Lung (tissue), 12 donors: ENCODE measurements around the gene BEST1. TPM values are rescaled to one million over a fixed set of nuclear protein-coding genes. Genes with fewer than 3 reads are reported as not detected.
"Not testable (repeated sequence)": the region's sequence is repeated elsewhere in the genome, so short reads cannot be mapped to it uniquely, and the experiment has no call there.

ENCODE experiments used
- ATAC-seq: fragments of 200-7000 bp; cut with Tn5 transposase; one replicate; pipeline ENCODE4 v1.9.1; 2020; ENCODE audit warnings: moderate number of reproducible peaks; ENCODE audit not compliant: insufficient read depth, low FRiP score
- DNase-seq, 3 donors: peaks; one replicate each; pipeline ENCODE4 v3.0.0-alpha.2; 2013 to 2017
- H3K27ac ChIP-seq, 2 donors: one replicate each; pipeline ENCODE4 v1.5.1; 2013; ENCODE audit warnings: mild to moderate bottlenecking in 2 of 2, moderate library complexity in 2 of 2, control low read depth in 1 of 2, inconsistent platforms in 1 of 2, low read depth in 1 of 2, low read length in 1 of 2
- H3K27me3 ChIP-seq, 3 donors: one replicate each; pipeline ENCODE4 v1.5.1; 2013; ENCODE audit warnings: low read length in 2 of 3; ENCODE audit not compliant: control insufficient read depth in 3 of 3, insufficient read depth in 3 of 3
- H3K36me3 ChIP-seq, 4 donors: one replicate each; pipeline ENCODE4 v1.5.1; 2013; ENCODE audit warnings: low read length in 4 of 4, mild to moderate bottlenecking in 1 of 4, moderate library complexity in 1 of 4; ENCODE audit not compliant: control insufficient read depth in 4 of 4, insufficient read depth in 4 of 4
- H3K4me1 ChIP-seq, 5 donors: one replicate each; pipeline ENCODE4 v1.5.1; 2013; ENCODE audit warnings: low read length in 5 of 5, mild to moderate bottlenecking in 2 of 5, moderate library complexity in 1 of 5; ENCODE audit not compliant: control insufficient read depth in 5 of 5, insufficient read depth in 5 of 5
- H3K4me3 ChIP-seq: one replicate; pipeline ENCODE4 v1.5.1; 2013; ENCODE audit warnings: mild to moderate bottlenecking, control low read depth, moderate library complexity
- H3K9ac ChIP-seq, 2 donors: one replicate each; pipeline ENCODE4 v1.5.1; 2013; ENCODE audit warnings: low read length in 2 of 2, control low read depth in 1 of 2; ENCODE audit not compliant: insufficient read depth in 1 of 2
- H3K9me3 ChIP-seq, 4 donors: one replicate each; pipeline ENCODE4 v1.5.1; 2013; ENCODE audit warnings: low read length in 3 of 4, mild to moderate bottlenecking in 1 of 4, moderate library complexity in 1 of 4; ENCODE audit not compliant: control insufficient read depth in 4 of 4, insufficient read depth in 3 of 4
- CTCF ChIP-seq: IDR thresholded peaks from 2 replicates; pipeline ENCODE4 v1.5.1; 2012; ENCODE audit warnings: mild to moderate bottlenecking; ENCODE audit errors: control extremely low read depth, extremely low read depth
- WGBS, 2 donors: extraction: QIAGEN DNeasy Blood & Tissue Kit; methylation state at CpG; one replicate each; pipeline ENCODE4 v1.1.7; 2013; 5-methylcytosine and 5-hydroxymethylcytosine counted together
- polyA plus RNA-seq, 2 donors: library from polyadenylated mRNA; stranded (reverse); fragments of 200-250 nt; gene quantifications; one replicate each; pipeline ENCODE4 v1.2.1, GENCODE V29; 2013
- total RNA-seq, 2 donors: library from RNA; depleted of rRNA in 1 of 2; stranded (reverse); fragments of >200 nt in 1 of 2; gene quantifications; one replicate each; pipeline ENCODE4 v1.2.1, GENCODE V29; 2014 to 2021
- donor health status: control.
- donor health status: control.
- donor health status: Bipolar disorder and iron deficiency.
- donor health status: healthy.
- donor health status: DM: yes; HTN: yes; CAD: no.

The BEST1 gene
- total and polyA plus RNA-seq, 4 donors: 4.9 to 27.3 (median 11.3) TPM

- DNase-seq: peak; percentile 89 to 94 (median 92)
- H3K9ac ChIP-seq: peak overlapping the region in 1 of 2 donors; percentile 44
- H3K4me1 ChIP-seq: peaks cover 0 to 23% (median 5%) of the 10 kb centered on the region in 5 donors
- TF ChIP-seq CTCF: no peak
- H3K27ac ChIP-seq: no peak overlapping the region
- peaks cover 0 to 5% (median 0%) of the 10 kb centered on the region in 3 donors for H3K27me3 ChIP-seq
- WGBS, 2 donors: 49 to 64% methylated on average over 9 of the region's 9 CpGs
- no peaks in the 10 kb centered on the region for H3K9me3 ChIP-seq
- no peak overlapping the region for H3K4me3 ChIP-seq
- peak; percentile 38 for ATAC-seq
- no peaks in the 10 kb centered on the region for H3K36me3 ChIP-seq
These were observed 749 bp upstream of the BEST1 start for GRCh38 chr11:61949169-61950034.

- no peak for DNase-seq
- no peak for ATAC-seq
- Histone ChIP-seq H3K9ac (no peak overlapping the region), H3K27ac (no peak overlapping the region), H3K4me3 (no peak overlapping the region), H3K9me3 (no peaks in the 10 kb centered on the region), H3K4me1 (peaks cover 0 to 27% (median 10%) of the 10 kb centered on the region in 5 donors), H3K36me3 (peaks cover 0 to 4% (median under 1%) of the 10 kb centered on the region in 4 donors), H3K27me3 (peaks cover 0 to 3% (median 0%) of the 10 kb centered on the region in 3 donors)
- 91 to 94% methylated on average over 11 of the region's 11 CpGs for WGBS, 2 donors
- TF ChIP-seq CTCF: no peak
These were observed 1.5 kb downstream of the BEST1 start for GRCh38 chr11:61951484-61952135.

- TF ChIP-seq CTCF: no peak
- no peaks in the 10 kb centered on the region for H3K9me3 ChIP-seq
- ATAC-seq (no peak), DNase-seq (no peak)
- no peak overlapping the region for H3K27ac ChIP-seq
- peaks cover 0 to 3% (median 0%) of the 10 kb centered on the region in 3 donors for H3K27me3 ChIP-seq
- WGBS, 2 donors: 90 to 94% methylated on average over 3 of the region's 3 CpGs
- H3K9ac ChIP-seq: no peak overlapping the region
- peaks cover 0 to 9% (median 3%) of the 10 kb centered on the region in 4 donors for H3K36me3 ChIP-seq
- no peak overlapping the region for H3K4me3 ChIP-seq
- H3K4me1 ChIP-seq: peaks cover 0 to 19% (median 8%) of the 10 kb centered on the region in 5 donors
These were observed 2.7 kb downstream of the BEST1 start for GRCh38 chr11:61952882-61953281.

GRCh38 chr11:61953632-61954031 is 3.5 kb downstream of the BEST1 start:
- ATAC-seq, H3K9ac ChIP-seq, H3K27ac ChIP-seq, H3K27me3 ChIP-seq, H3K4me3 ChIP-seq, H3K9me3 ChIP-seq, DNase-seq: not testable (repeated sequence)
- peaks cover 0 to 13% (median 6%) of the 10 kb centered on the region in 4 donors for H3K36me3 ChIP-seq
- 94 to 95% methylated on average over 5 of the region's 5 CpGs for WGBS, 2 donors
- peaks cover 0 to 19% (median 4%) of the 10 kb centered on the region in 5 donors for H3K4me1 ChIP-seq
